T-helper 2 cell treated with Interferon-gamma antibody and Interleukin-4, amounts not matched to agents 5 μg/mL and 100 μg/mL, for 36 hours (primary cell): ENCODE measurements around the gene SKIC2.
A peak's percentile ranks its signal among the peaks of the same experiment; 100 is the strongest.
"Not testable (repeated sequence)": the region's sequence is repeated elsewhere in the genome, so short reads cannot be mapped to it uniquely, and the experiment has no call there.

Source experiments
- DNase-seq: peaks from one replicate; pipeline ENCODE4 v3.0.0; 2021; ENCODE audit warnings: low spot score
- H3K27ac Mint-ChIP-seq: one replicate; pipeline ENCODE4 v1.8.0; 2021; ENCODE audit warnings: mild to moderate bottlenecking, mixed read lengths
- H3K27me3 Mint-ChIP-seq: one replicate; pipeline ENCODE4 v1.8.0; 2021; ENCODE audit warnings: low read depth, mixed read lengths
- H3K36me3 Mint-ChIP-seq: one replicate; pipeline ENCODE4 v1.8.0; 2021; ENCODE audit warnings: low read depth, mixed read lengths
- H3K4me1 Mint-ChIP-seq: one replicate; pipeline ENCODE4 v1.8.0; 2021; ENCODE audit warnings: low read depth, mixed read lengths
- H3K4me3 Mint-ChIP-seq: one replicate; pipeline ENCODE4 v1.8.0; 2022; ENCODE audit warnings: mild to moderate bottlenecking, moderate library complexity, mixed read lengths
- H3K9me3 Mint-ChIP-seq: one replicate; pipeline ENCODE4 v1.8.0; 2021; ENCODE audit warnings: mixed read lengths

The SKIC2 gene

GRCh38 chr6:31958741-31959739, at the start of gene SKIC2, which contains the start of gene NELFE:
Gene SKIC2, plus strand, starts transcription at chr6:31959175. Its CDS starts 18 bp downstream, at chr6:31959193.
Gene NELFE, minus strand, starts transcription at chr6:31958971. Its CDS starts 525 bp downstream, at chr6:31958446.
- H3K27ac Mint-ChIP-seq = peak within 1 kb of the TSS; percentile 97
- peak within 1 kb of the TSS; percentile 94 for H3K4me3 Mint-ChIP-seq
- H3K27me3 Mint-ChIP-seq = no peaks in the 10 kb centered on the region
- peaks cover 27% of the 10 kb centered on the region for H3K4me1 Mint-ChIP-seq
- peaks cover 62% of the 10 kb centered on the region for H3K36me3 Mint-ChIP-seq
- H3K9me3 Mint-ChIP-seq = no peaks in the 10 kb centered on the region
- peak; percentile 99 for DNase-seq

- H3K4me3 Mint-ChIP-seq, H3K27ac Mint-ChIP-seq, H3K9me3 Mint-ChIP-seq, H3K27me3 Mint-ChIP-seq, H3K36me3 Mint-ChIP-seq, DNase-seq: not testable (repeated sequence)
- H3K4me1 Mint-ChIP-seq = peaks cover 14% of the 10 kb centered on the region
Observed at GRCh38 chr6:31909298-31909697, 49.7 kb upstream of the SKIC2 start.

GRCh38 chr6:31911826-31912585, 47.0 kb upstream of the SKIC2 start:
- no peaks in the 10 kb centered on the region for H3K27me3 Mint-ChIP-seq
- no peak overlapping the region for H3K4me3 Mint-ChIP-seq
- DNase-seq = no peak
- H3K27ac Mint-ChIP-seq = no peak overlapping the region
- H3K4me1 Mint-ChIP-seq = peaks cover 11% of the 10 kb centered on the region
- no peaks in the 10 kb centered on the region for H3K36me3 Mint-ChIP-seq
- H3K9me3 Mint-ChIP-seq = no peaks in the 10 kb centered on the region

GRCh38 chr6:31915351-31915750, 43.6 kb upstream of the SKIC2 start:
- no peak for DNase-seq
- Mint-ChIP-seq H3K27me3 (no peaks in the 10 kb centered on the region), H3K4me1 (peaks cover 3% of the 10 kb centered on the region), H3K4me3 (no peak overlapping the region), H3K9me3 (no peaks in the 10 kb centered on the region), H3K27ac (no peak overlapping the region), H3K36me3 (no peaks in the 10 kb centered on the region)

GRCh38 chr6:31915756-31916155, 43.2 kb upstream of the SKIC2 start:
- DNase-seq = no peak
- H3K27me3 Mint-ChIP-seq = no peaks in the 10 kb centered on the region
- H3K9me3 Mint-ChIP-seq = no peaks in the 10 kb centered on the region
- peaks cover 3% of the 10 kb centered on the region for H3K4me1 Mint-ChIP-seq
- no peaks in the 10 kb centered on the region for H3K36me3 Mint-ChIP-seq
- no peak overlapping the region for H3K27ac Mint-ChIP-seq
- no peak overlapping the region for H3K4me3 Mint-ChIP-seq

GRCh38 chr6:31918069-31918720, 40.8 kb upstream of the SKIC2 start:
- Mint-ChIP-seq H3K4me1 (no peaks in the 10 kb centered on the region), H3K36me3 (no peaks in the 10 kb centered on the region), H3K4me3 (no peak overlapping the region), H3K9me3 (no peaks in the 10 kb centered on the region), H3K27me3 (no peaks in the 10 kb centered on the region), H3K27ac (no peak overlapping the region)
- DNase-seq = no peak

- Mint-ChIP-seq H3K36me3 (no peaks in the 10 kb centered on the region), H3K27ac (no peak overlapping the region), H3K4me1 (no peaks in the 10 kb centered on the region), H3K9me3 (no peaks in the 10 kb centered on the region), H3K27me3 (no peaks in the 10 kb centered on the region), H3K4me3 (no peak overlapping the region)
- no peak for DNase-seq
Observed at GRCh38 chr6:31919624-31920303, 39.2 kb upstream of the SKIC2 start.

- no peaks in the 10 kb centered on the region for H3K27me3 Mint-ChIP-seq
- no peaks in the 10 kb centered on the region for H3K9me3 Mint-ChIP-seq
- no peaks in the 10 kb centered on the region for H3K4me1 Mint-ChIP-seq
- no peaks in the 10 kb centered on the region for H3K36me3 Mint-ChIP-seq
- DNase-seq = no peak
- H3K4me3 Mint-ChIP-seq = no peak overlapping the region
- no peak overlapping the region for H3K27ac Mint-ChIP-seq
Observed at GRCh38 chr6:31920811-31921210, 38.2 kb upstream of the SKIC2 start.

- Mint-ChIP-seq H3K4me3 (no peak overlapping the region), H3K9me3 (no peaks in the 10 kb centered on the region), H3K4me1 (no peaks in the 10 kb centered on the region), H3K27ac (no peak overlapping the region), H3K27me3 (no peaks in the 10 kb centered on the region), H3K36me3 (no peaks in the 10 kb centered on the region)
- no peak for DNase-seq
Observed at GRCh38 chr6:31922942-31923341, 36.0 kb upstream of the SKIC2 start.

GRCh38 chr6:31927242-31927862, 31.6 kb upstream of the SKIC2 start, which contains the start of gene C2:
Gene C2, plus strand, starts transcription at chr6:31927717. Its CDS starts 36 bp downstream, at chr6:31927753.
- DNase-seq = no peak
- H3K36me3 Mint-ChIP-seq = no peaks in the 10 kb centered on the region
- H3K4me3 Mint-ChIP-seq = no peak within 1 kb of the TSS
- no peaks in the 10 kb centered on the region for H3K9me3 Mint-ChIP-seq
- no peaks in the 10 kb centered on the region for H3K27me3 Mint-ChIP-seq
- peaks cover 2% of the 10 kb centered on the region for H3K4me1 Mint-ChIP-seq
- H3K27ac Mint-ChIP-seq = no peak within 1 kb of the TSS

GRCh38 chr6:31927863-31928671, 30.9 kb upstream of the SKIC2 start:
- no peaks in the 10 kb centered on the region for H3K27me3 Mint-ChIP-seq
- no peak overlapping the region for H3K27ac Mint-ChIP-seq
- H3K36me3 Mint-ChIP-seq = no peaks in the 10 kb centered on the region
- no peak for DNase-seq
- H3K4me3 Mint-ChIP-seq = no peak overlapping the region
- H3K9me3 Mint-ChIP-seq = no peaks in the 10 kb centered on the region
- H3K4me1 Mint-ChIP-seq = peaks cover 2% of the 10 kb centered on the region

- Mint-ChIP-seq H3K27ac (no peak overlapping the region), H3K27me3 (no peaks in the 10 kb centered on the region), H3K36me3 (no peaks in the 10 kb centered on the region), H3K4me3 (no peak overlapping the region), H3K4me1 (peaks cover 2% of the 10 kb centered on the region), H3K9me3 (no peaks in the 10 kb centered on the region)
- no peak for DNase-seq
Observed at GRCh38 chr6:31928672-31928939, 30.4 kb upstream of the SKIC2 start.
